KOPT-K1 (cell line): ENCODE measurements around the gene HACD2.

Experiments
- H3K27ac ChIP-seq: fragments of 200-600 bp; sonication (generic); 2 replicates; pipeline ENCODE4 v1.5.1; 2016; ENCODE audit warnings: antibody characterized with exemption, mild to moderate bottlenecking, low read depth, low read length; ENCODE audit not compliant: poor library complexity, severe bottlenecking
- H3K36me3 ChIP-seq: fragments of 200-600 bp; sonication (generic); 2 replicates; pipeline ENCODE4 v1.5.1; 2017; ENCODE audit warnings: antibody characterized with exemption, mild to moderate bottlenecking, low read length, moderate library complexity; ENCODE audit not compliant: insufficient read depth
- H3K9me3 ChIP-seq: fragments of 200-600 bp; sonication (generic); 2 replicates; pipeline ENCODE4 v1.5.1; 2017; ENCODE audit warnings: antibody characterized with exemption, low read length, mild to moderate bottlenecking; ENCODE audit not compliant: insufficient read depth, poor library complexity, severe bottlenecking

Gene HACD2

GRCh38 chr3:123597561-123597960, 12.7 kb upstream of the HACD2 start:
- H3K9me3 ChIP-seq, result no peaks in the 10 kb centered on the region
- no peaks in the 10 kb centered on the region for H3K36me3 ChIP-seq
- H3K27ac ChIP-seq, result no peak overlapping the region

- peaks cover 16% of the 10 kb centered on the region for H3K9me3 ChIP-seq
- H3K36me3 ChIP-seq, result peaks cover 8% of the 10 kb centered on the region; the same call in 1 of the 2 replicates
- H3K27ac ChIP-seq, result no peak overlapping the region
Observed at GRCh38 chr3:123595396-123596180, 10.7 kb upstream of the HACD2 start.

- Histone ChIP-seq H3K9me3 (peaks cover 38% of the 10 kb centered on the region), H3K36me3 (peaks cover 15% of the 10 kb centered on the region; the same call in 1 of the 2 replicates), H3K27ac (no peak overlapping the region)
Observed at GRCh38 chr3:123593381-123593780, 8.5 kb upstream of the HACD2 start.

- peaks cover 51% of the 10 kb centered on the region for H3K9me3 ChIP-seq
- H3K27ac ChIP-seq, result no peak overlapping the region
- peaks cover 23% of the 10 kb centered on the region; the same call in 1 of the 2 replicates for H3K36me3 ChIP-seq
Observed at GRCh38 chr3:123590685-123591450, 6.0 kb upstream of the HACD2 start.

GRCh38 chr3:123587401-123587800, 2.5 kb upstream of the HACD2 start:
- Histone ChIP-seq H3K9me3 (peaks cover 51% of the 10 kb centered on the region), H3K36me3 (peaks cover 23% of the 10 kb centered on the region; the same call in 1 of the 2 replicates), H3K27ac (no peak overlapping the region)

GRCh38 chr3:123586968-123587367, 2.1 kb upstream of the HACD2 start:
- peaks cover 48% of the 10 kb centered on the region for H3K9me3 ChIP-seq
- no peak overlapping the region for H3K27ac ChIP-seq
- peaks cover 23% of the 10 kb centered on the region; the same call in 1 of the 2 replicates for H3K36me3 ChIP-seq

- Histone ChIP-seq H3K36me3 (peaks cover 26% of the 10 kb centered on the region; the same call in 1 of the 2 replicates), H3K9me3 (peaks cover 40% of the 10 kb centered on the region), H3K27ac (peak overlapping the region; percentile 85)
Observed at GRCh38 chr3:123586131-123586530, 1.3 kb upstream of the HACD2 start.

GRCh38 chr3:123584284-123584987, 417 bp downstream of the HACD2 start:
- peak overlapping the region; percentile 85 for H3K27ac ChIP-seq
- peaks cover 26% of the 10 kb centered on the region for H3K36me3 ChIP-seq
- H3K9me3 ChIP-seq, result peaks cover 23% of the 10 kb centered on the region

- Histone ChIP-seq H3K9me3 (peaks cover 14% of the 10 kb centered on the region), H3K36me3 (peaks cover 31% of the 10 kb centered on the region), H3K27ac (no peak overlapping the region)
Observed at GRCh38 chr3:123583561-123583960, 1.3 kb downstream of the HACD2 start.

GRCh38 chr3:123582315-123582714, 2.5 kb downstream of the HACD2 start:
- Histone ChIP-seq H3K9me3 (peaks cover 4% of the 10 kb centered on the region), H3K27ac (no peak overlapping the region), H3K36me3 (peaks cover 34% of the 10 kb centered on the region)

GRCh38 chr3:123576122-123576521, 8.7 kb downstream of the HACD2 start:
- no peaks in the 10 kb centered on the region for H3K9me3 ChIP-seq
- H3K36me3 ChIP-seq, result peaks cover 38% of the 10 kb centered on the region
- no peak overlapping the region for H3K27ac ChIP-seq

- Histone ChIP-seq H3K36me3 (peaks cover 6% of the 10 kb centered on the region; the same call in 1 of the 2 replicates), H3K27ac (no peak overlapping the region), H3K9me3 (no peaks in the 10 kb centered on the region)
Observed at GRCh38 chr3:123571973-123572365, 12.9 kb downstream of the HACD2 start.

GRCh38 chr3:123571264-123571972, 13.4 kb downstream of the HACD2 start:
- no peaks in the 10 kb centered on the region for H3K9me3 ChIP-seq
- H3K36me3 ChIP-seq, result 0 out of 2 replicates have a peak, but pooled peaks cover under 1% of the 10 kb centered on the region
- H3K27ac ChIP-seq, result no peak overlapping the region

- no peaks in the 10 kb centered on the region for H3K9me3 ChIP-seq
- H3K36me3 ChIP-seq, result peaks cover 7% of the 10 kb centered on the region; the same call in 1 of the 2 replicates
- no peak overlapping the region for H3K27ac ChIP-seq
Observed at GRCh38 chr3:123568875-123569274, 16.0 kb downstream of the HACD2 start.
